OCI-LY7 (cell line): ENCODE data around the gene NR2E1. TPM values are rescaled to one million over a fixed set of nuclear protein-coding genes. Genes with fewer than 3 reads are reported as not detected.

Experiments used
- BruUV-seq: library from RNA; stranded (reverse); fragments of 400-500 nt; replicated peaks from 2 replicates; lab custom pipeline; 2021; lab: Mats Ljungman, UMichigan
- CTCF ChIA-PET: fragments of 300-600 bp; sonication (Branson Sonifier 250); formaldehyde crosslinking; loops from one replicate; lab custom pipeline; 2022; ENCODE audit warnings: antibody characterized with exemption; ENCODE audit not compliant: unreplicated experiment; lab: Charles Lee
- POLR2A ChIA-PET: fragments of 300-600 bp; sonication (Branson Sonifier 250); formaldehyde crosslinking; loops from one replicate; lab custom pipeline; 2022; ENCODE audit warnings: antibody characterized with exemption; lab: Charles Lee
- DNase-seq: peaks from one replicate; pipeline ENCODE4 v3.0.0-alpha.2; 2015; ENCODE audit warnings: low spot score
- H2AFZ ChIP-seq: fragments of 200-600 bp; sonication (generic), shearing (Covaris generic); 2 replicates; pipeline ENCODE4 v1.6.1; 2014; ENCODE audit warnings: mild to moderate bottlenecking, antibody characterized with exemption, low read length, moderate library complexity
- H3K27ac ChIP-seq: fragments of 200-600 bp; sonication (generic); 2 replicates; pipeline ENCODE4 v1.5.1; 2014; ENCODE audit warnings: mixed run types, low read depth, mild to moderate bottlenecking, moderate library complexity, low read length, inconsistent platforms; ENCODE audit not compliant: poor library complexity, severe bottlenecking
- H3K36me3 ChIP-seq: fragments of 200-600 bp; sonication (generic); 2 replicates; pipeline ENCODE4 v1.6.1; 2014; ENCODE audit warnings: mild to moderate bottlenecking, antibody characterized with exemption, low read length, moderate library complexity, mixed read lengths; ENCODE audit not compliant: insufficient read depth
- H3K4me1 ChIP-seq: fragments of 200-600 bp; sonication (generic); 2 replicates; pipeline ENCODE4 v1.5.1; 2014; ENCODE audit warnings: mild to moderate bottlenecking, low read length; ENCODE audit not compliant: insufficient read depth, poor library complexity, severe bottlenecking
- H3K4me2 ChIP-seq: fragments of 200-600 bp; sonication (generic); 2 replicates; pipeline ENCODE4 v1.6.1; 2014; ENCODE audit warnings: mild to moderate bottlenecking, low read length
- H3K4me3 ChIP-seq: fragments of 200-600 bp; sonication (generic); 2 replicates; pipeline ENCODE4 v1.5.1; 2014; ENCODE audit warnings: mild to moderate bottlenecking, low read depth, low read length; ENCODE audit not compliant: poor library complexity, severe bottlenecking
- H3K79me2 ChIP-seq: fragments of 200-600 bp; sonication (generic); 2 replicates; pipeline ENCODE4 v1.6.1; 2016; ENCODE audit warnings: low read depth, mild to moderate bottlenecking, low read length, moderate library complexity, mixed read lengths; ENCODE audit not compliant: insufficient read depth
- H3K9me2 ChIP-seq: fragments of 200-600 bp; sonication (generic); 2 replicates; pipeline ENCODE4 v1.6.1; 2016; ENCODE audit warnings: mild to moderate bottlenecking, low read length, mixed read lengths; ENCODE audit not compliant: insufficient read depth
- H3K9me3 ChIP-seq: fragments of 200-600 bp; sonication (generic); 2 replicates; pipeline ENCODE4 v1.6.1; 2014; ENCODE audit warnings: mild to moderate bottlenecking, mixed run types, low read length, mixed read lengths
- H4K20me1 ChIP-seq: fragments of 200-600 bp; sonication (generic); 2 replicates; pipeline ENCODE4 v1.6.1; 2014; ENCODE audit warnings: mild to moderate bottlenecking, antibody characterized with exemption, low read length, moderate library complexity, mixed read lengths; ENCODE audit not compliant: insufficient read depth
- EZH2phosphoT487 ChIP-seq: fragments of 200-600 bp; sonication (generic); IDR thresholded peaks from 2 replicates; pipeline ENCODE4 v1.6.1; 2018; ENCODE audit warnings: low read depth, borderline replicate concordance, mild to moderate bottlenecking, mixed run types, antibody characterized with exemption, low read length, moderate library complexity, mixed read lengths
- intact Hi-C: fragments of 100-400 bp; cut with micrococcal nuclease; formaldehyde crosslinking; loops from one replicate; pipeline ENCODE4 v1.10.0; 2022; ENCODE audit not compliant: unreplicated experiment
- total RNA-seq, 2 experiments: library from RNA; depleted of rRNA in 1 of 2; stranded (reverse); fragments of >200 nt in 1 of 2; shearing (Covaris generic) in 1 of 2; gene quantifications; 2 replicates each; pipeline ENCODE4 v1.2.3, GENCODE V29; 2014 to 2022
- TF ChIP-seq, protein P1 (sequence below): fragments of 200-600 bp; sonication (generic); conservative IDR thresholded peaks from 2 replicates; pipeline ENCODE4 v1.5.1; 2014; ENCODE audit warnings: mild to moderate bottlenecking, antibody characterized with exemption, low read length, moderate library complexity, mixed read lengths

Gene NR2E1
- total RNA-seq, 2 experiments from 2014 or later: not detected

DNA sequence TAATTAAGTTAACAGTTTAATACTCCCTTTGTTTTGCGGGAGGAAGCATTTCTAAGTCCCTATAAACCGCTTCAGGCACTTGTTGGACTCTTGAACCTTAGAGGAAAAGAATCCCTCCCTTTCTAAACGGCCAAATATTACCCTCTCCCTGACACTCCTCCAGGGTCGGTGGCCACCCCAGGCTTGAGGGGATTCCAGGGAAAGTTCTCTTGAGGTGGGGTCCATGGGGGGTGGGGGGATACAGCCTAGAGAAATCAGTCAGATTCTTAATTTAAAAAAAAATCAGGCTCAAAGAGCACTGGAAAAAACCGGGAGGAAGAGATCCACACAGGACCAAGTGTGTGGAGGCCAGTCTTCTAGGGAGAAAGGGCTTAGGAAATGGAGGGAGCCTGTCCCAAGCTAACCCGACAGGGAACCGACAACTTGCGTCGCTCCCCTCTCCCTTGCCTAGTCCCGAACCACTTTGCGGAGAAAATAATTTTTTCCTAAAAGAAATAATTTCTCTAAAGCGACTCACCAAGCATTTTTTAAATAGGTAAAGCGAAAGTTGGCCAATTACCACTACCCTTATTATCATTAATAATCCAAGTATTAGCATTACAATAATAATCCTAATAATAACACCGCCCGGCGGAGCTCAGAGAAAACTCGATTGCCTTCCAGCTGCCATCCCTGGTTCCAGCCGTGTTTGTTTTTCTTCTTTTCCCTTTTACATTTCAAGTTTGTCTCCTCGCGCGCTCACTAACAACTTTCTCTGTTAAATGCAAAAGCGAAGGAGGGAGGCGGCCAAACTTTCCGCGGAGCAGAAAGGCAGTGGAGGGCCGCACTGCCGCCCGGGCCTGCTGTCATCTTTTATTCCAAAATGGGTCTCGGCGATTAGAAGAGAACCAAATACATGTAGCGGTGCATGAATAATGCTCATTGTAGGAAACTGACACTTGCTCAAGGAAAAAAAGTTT, 4.8 kb downstream of the NR2E1 start:
- Histone ChIP-seq H3K4me2 (no peak overlapping the region), H4K20me1 (no peaks in the 10 kb centered on the region), H3K9me2 (no peaks in the 10 kb centered on the region), H3K27ac (no peak overlapping the region), H3K9me3 (no peaks in the 10 kb centered on the region), H3K4me3 (no peak overlapping the region), H2AFZ (no peak overlapping the region), H3K36me3 (no peaks in the 10 kb centered on the region), H3K79me2 (no peaks in the 10 kb centered on the region), H3K4me1 (no peaks in the 10 kb centered on the region)
- ChIA-PET POLR2A (no interaction called here), CTCF (no interaction called here)
- intact Hi-C loops: no loop called here
- DNase-seq: no peak
- no TSS peak for BruUV-seq
- TF ChIP-seq, protein P1, sequence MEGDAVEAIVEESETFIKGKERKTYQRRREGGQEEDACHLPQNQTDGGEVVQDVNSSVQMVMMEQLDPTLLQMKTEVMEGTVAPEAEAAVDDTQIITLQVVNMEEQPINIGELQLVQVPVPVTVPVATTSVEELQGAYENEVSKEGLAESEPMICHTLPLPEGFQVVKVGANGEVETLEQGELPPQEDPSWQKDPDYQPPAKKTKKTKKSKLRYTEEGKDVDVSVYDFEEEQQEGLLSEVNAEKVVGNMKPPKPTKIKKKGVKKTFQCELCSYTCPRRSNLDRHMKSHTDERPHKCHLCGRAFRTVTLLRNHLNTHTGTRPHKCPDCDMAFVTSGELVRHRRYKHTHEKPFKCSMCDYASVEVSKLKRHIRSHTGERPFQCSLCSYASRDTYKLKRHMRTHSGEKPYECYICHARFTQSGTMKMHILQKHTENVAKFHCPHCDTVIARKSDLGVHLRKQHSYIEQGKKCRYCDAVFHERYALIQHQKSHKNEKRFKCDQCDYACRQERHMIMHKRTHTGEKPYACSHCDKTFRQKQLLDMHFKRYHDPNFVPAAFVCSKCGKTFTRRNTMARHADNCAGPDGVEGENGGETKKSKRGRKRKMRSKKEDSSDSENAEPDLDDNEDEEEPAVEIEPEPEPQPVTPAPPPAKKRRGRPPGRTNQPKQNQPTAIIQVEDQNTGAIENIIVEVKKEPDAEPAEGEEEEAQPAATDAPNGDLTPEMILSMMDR: no peak
- TF ChIP-seq EZH2phosphoT487: no peak

DNA sequence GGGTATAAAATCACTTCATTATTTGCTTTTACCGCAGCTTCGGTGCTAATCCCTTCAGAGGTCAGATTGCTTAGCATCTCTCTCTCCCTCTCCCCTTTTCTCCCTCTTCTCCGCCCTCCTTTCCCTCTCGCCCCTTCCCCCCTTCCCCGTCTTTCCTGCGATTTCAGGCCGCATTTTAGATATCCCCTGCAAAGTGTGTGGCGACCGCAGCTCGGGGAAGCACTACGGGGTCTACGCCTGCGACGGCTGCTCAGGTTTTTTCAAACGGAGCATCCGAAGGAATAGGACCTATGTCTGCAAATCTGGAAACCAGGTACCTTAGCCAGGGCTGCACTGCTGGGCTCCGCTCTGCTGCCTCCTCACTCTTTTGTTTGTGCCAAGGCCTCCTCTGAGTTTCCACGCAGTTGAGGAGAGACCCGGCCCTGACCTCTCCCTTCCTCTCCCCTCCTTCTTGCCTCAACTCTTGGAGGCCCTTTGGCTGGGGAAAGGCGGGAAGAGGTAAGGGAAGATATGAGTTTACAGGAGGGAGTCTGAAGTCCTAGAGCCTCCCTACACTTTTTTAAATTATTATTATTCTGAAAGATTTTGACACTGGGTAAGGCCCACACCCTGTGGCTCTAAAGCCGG, 5.6 kb downstream of the NR2E1 start:
- Histone ChIP-seq H3K79me2 (no peaks in the 10 kb centered on the region), H3K4me2 (no peak overlapping the region), H3K27ac (no peak overlapping the region), H3K9me3 (no peaks in the 10 kb centered on the region), H3K4me3 (no peak overlapping the region), H2AFZ (no peak overlapping the region), H3K36me3 (no peaks in the 10 kb centered on the region), H3K4me1 (no peaks in the 10 kb centered on the region), H4K20me1 (no peaks in the 10 kb centered on the region), H3K9me2 (no peaks in the 10 kb centered on the region)
- intact Hi-C loops: no loop called here
- DNase-seq: no peak
- BruUV-seq: no TSS peak
- no peak for TF ChIP-seq EZH2phosphoT487
- TF ChIP-seq, protein P1: no peak
- CTCF ChIA-PET: no interaction called here
- POLR2A ChIA-PET: interaction anchor here (0.6 kb wide), 2 partner anchors 12 to 17 kb away, joined by 3 to 5 read pairs; no protein-coding TSS in a partner anchor
